Measurements from ENCODE around the gene LNX2.

The LNX2 gene

DNA sequence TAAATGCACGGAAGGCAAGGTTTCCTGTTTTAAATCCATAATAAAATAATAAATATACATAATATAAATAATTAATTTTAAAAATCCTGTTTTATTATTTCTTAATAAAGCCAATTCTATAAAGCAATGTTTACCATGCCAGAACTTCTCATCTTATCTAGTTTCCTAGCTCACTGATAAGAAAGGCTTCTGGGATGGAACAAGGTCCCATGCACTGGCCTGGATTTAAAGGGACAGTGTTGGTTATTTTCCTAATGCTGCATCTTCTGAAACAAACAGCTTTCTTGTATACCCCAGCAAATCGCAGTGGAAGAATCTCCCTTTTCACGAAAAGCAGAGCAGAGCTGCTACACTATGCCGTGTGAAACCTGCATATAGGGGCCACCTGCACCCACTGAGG, 68.8 kb downstream of the LNX2 start:
- no peak for DNase-seq

DNA sequence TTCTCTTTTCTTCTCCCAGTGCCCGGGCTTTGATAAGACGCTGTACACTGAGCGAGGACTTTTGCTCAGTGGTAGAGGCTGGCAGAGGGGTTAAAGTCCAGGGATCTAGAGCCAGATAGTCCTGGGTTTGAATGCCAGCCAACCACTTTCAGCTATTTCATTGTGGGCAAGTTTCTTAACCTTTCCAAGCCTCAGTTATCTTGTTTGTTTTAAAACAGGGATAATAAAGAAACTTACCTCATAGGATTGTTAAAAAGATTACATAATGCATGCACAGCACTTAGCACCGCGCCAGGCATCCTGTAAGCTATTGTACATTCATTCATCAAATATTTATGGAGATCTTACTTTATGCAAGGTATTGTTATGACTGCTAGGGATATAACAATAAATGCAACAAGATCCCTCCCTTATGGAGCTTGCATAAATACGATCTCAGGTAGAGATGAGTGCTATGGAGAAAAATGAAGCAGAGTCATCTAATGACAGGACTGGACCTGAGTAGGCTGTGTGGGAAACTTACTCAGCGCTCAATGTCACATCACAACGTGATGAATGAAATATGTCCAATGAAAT, 70.8 kb downstream of the LNX2 start:
- no peak for DNase-seq

DNA sequence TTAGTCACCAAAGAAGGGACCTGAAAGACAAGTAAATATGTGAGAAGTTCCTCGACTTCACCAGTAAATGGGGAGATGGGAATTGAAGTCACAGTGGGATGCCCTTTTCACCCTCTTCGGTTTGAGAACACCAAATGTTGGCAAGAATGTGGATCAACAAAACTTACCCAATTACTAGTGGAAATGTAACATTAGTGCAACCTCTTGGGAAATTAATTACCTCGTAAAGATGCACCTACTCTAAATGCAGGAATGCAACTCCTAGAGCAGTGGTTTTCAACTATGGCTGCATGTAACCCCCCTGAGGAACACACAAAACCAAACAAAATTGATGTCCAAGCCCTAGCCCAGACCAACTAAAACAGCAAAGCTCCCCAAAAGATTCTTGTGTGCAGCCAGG, 78.1 kb downstream of the LNX2 start:
- DNase-seq, result no peak

DNA sequence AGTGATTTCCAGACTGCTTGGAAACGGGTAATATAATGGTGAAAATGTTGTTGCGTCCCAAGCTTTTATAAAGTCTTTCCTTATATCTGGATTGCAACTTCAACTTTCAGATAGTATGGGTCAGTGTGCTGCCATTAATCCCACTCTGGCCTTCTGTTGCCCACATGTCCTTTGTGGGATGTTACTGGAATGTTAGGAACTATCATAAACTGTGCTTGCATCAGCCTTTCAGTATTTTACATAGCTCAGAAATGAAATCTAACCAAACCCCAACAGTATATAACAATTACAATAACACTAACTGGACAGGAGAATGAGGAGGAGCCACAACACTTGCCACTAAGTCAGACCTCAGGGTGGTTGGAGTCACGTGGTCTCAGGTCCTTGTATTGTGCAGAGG, 78.9 kb downstream of the LNX2 start:
- DNase-seq, result no peak

DNA sequence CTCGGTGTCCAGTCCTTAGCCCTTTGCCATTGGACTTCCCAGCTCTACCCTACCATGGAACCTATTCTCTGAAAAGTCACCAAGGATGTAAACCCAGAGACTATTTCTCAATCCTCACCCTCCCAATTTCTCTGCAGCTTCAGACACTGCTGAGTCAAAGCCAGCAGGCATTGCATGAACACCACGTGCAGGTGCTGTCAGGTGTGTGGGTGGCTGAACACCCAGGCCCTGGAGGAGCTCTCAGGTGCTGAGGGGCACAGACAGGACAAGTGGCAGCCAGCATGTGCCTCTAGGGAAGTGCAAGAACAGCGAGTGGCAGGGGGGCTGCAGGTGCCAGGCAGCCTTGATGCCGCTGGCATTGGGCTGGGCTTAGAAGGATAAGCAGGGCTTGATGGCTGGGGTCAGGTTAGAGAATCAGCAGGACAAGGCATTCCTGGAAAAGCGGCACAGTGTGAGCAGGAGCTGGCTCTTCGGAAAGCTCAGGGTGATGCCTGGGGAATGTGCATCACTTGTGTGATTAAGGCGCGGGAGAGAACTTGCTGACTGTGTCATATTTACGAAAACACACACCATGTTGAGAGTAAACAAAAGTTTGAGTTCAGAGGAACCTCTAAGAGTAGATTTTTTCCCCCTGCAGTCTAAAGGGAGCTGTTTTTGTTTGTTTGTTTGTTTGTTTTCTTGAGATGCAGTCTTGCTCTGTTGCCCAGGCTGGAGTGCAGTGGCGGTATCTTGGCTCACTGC, 83.8 kb downstream of the LNX2 start:
- DNase-seq, result no peak

DNA sequence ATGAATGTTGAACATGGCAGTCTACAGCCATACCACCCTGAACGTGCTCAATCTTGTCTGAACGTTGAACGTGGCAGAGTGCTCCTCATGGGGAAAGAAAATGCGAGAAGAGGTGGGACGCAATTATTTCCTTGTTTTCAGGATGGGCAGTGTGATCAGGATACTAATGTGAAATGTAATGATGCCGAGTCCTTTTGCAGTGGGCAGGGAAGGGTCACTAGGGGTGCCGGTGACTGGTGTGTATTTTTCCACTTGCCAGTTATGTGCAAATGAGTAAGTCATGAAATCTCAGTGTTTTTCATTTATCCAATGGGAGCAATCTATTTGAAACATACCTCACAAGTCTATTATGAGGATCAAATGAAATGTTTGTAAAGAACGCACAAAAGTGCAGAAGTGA, 84.8 kb downstream of the LNX2 start:
- no peak for DNase-seq

DNA sequence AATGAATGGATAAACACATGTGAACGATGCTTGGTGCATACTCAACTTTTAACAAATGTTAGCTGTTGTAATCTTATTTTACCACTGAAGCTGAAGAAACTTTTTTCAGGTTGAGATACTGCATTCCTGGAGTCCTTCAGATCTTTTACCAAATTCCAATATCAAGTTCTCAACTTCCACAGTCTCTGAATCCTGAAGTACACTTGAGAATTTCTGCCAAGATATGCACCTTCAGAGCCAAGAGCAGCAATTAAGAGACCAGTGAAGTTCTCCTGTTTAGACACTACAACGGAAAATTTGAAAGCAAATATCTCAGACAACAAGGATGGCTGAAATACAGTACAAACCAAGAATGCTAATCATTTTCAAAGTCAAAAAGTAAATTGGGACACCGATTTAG, 85.3 kb downstream of the LNX2 start:
- DNase-seq, result no peak

DNA sequence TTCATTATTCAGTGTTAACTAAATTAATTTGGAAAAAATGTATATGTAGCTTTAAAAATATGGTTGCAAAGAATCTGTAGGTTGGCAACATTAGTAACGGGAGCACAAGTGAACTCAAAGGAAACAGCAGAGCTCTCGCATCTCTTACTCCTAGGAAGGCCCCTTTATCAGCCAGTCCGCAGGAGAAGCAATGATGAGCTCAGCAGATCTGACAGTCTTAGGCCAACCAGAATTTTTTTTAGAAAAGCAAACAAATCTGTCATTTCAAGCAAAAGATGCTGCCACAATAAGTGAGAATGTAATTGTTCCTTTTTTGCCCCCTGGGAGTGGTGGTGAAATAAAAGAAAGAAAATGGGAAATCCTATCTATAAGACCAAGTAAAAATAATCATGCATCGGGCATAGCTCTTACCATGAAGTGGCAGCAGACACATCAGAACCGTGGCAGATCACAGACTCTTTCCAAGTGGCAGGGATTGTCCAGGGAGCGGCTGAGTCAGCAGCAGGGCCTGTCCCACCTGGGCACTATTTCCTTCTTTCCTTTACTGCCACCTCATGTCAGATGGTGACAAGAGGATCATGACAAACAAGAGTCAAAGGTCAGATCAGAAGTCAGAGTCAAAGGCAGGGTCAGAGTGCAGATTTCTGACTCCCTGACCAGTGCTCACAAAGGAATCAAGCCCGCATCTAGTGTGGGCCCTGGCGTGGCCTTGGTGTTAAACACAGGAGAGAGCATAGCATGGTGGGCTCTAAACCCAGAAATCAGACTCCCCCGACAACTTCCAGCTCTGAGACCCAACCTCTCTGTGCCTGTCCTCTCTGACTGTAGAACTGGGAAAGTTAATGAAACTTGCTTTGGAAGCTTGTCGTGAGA, 86.0 kb downstream of the LNX2 start:
- DNase-seq, result no peak

DNA sequence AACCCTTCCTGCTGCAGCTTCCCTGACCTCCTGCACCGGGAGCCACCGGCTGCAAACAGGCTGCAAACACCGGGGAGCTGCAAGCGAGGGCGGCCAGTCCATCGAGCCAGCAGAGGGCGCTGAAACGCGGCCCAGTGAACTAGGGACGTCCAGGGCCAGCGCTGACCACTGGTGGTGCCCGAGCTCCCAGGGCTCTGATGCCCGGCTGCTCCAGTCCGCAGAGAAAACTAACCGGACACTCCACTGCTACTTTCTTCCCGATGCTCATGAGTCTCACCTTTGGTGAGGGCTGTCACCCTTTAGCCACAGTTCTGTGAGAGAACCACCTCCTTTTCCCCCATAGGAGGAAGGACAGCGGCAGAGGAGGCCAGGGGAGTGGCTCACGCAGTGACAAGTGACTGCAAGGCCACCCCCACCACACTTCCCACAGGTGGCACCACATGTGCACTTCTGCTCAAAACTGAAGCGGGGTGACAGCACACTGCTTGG, 87.1 kb downstream of the LNX2 start:
- peak; percentile 81 for DNase-seq

DNA sequence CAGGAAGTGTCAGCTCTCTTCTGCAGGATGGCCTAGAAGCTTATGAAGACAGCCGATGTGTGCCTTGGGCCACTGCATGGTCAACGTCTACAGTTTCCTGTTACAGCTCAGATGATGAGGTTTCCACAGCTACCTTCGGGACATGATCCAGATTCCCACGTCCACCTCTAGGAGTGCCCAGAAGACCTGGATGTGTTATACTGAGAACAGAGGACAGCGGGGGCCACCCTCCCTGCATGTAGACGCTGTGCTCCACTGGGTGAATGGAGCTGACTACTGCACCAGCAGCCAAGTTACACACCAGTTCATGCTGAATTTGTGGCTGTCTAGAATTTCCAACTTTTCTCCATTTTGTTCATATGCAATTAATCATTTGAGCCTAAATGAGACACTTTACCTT, 91.4 kb downstream of the LNX2 start:
- no peak for DNase-seq

DNA sequence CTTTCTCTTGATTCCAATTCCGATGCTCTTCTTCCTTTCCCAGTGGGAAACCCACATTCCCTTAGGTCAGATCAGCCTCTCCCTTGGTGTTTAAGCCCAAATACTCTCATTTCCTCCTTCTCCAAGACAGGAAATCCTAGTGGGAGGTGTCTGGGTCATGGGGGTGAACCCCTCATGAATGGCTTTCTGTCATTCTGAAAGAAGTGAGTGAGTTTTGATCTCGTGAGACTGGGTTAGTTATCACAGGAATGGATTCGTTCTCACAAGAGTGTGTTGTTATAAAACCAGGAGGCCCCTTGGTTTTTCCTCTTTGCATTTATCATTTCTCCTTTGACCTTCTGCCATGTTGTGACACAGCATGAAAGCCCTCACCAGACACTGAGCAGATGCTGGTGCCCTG, 93.8 kb downstream of the LNX2 start:
- no peak for DNase-seq

DNA sequence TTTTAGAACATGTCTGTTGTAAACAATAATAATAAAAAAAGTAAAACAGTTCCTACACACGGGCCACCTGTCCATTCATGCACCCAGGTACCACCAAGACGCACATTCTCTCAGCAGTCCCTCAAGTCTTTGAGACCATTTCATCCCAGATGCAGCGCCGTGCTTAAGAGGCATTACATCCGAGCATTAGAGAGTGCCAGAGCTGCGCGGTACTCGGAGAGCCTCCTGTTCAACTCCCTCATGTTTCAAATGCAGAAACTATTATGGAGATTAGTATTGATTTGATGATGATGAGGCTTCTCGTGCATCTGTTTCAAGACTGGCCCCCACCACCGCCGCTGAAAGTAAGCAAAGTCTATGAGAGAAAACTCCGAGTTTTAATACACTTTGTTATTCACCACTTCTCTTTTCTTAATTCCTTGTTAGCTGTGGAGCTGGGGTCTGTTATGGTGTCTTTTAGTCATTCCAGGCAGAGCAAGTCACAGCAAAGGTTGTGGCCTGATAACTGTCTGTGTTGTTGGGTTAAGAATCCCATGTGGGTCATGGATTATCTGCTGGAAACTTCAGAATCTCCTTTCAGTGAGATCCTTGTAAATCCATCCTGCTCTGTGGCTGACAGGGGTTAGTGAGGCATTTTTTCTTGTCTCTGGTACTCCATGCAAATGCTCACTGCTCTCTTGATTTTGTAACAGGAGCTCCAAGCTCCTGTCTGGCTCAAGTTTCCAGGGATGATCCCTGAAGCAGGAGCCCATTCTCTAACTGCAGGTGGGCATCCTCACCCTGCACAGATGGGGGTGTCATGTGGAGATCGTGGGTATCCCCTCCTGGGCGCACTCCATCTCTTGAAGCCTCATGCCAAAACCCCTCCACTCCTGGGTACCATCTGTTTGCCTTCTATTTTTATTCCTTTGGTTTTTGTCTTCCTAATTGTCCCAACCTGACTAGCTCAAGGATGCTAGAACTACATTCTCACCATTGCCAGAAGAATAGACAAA, 95.1 kb downstream of the LNX2 start:
- peak; percentile 37 for DNase-seq

DNA sequence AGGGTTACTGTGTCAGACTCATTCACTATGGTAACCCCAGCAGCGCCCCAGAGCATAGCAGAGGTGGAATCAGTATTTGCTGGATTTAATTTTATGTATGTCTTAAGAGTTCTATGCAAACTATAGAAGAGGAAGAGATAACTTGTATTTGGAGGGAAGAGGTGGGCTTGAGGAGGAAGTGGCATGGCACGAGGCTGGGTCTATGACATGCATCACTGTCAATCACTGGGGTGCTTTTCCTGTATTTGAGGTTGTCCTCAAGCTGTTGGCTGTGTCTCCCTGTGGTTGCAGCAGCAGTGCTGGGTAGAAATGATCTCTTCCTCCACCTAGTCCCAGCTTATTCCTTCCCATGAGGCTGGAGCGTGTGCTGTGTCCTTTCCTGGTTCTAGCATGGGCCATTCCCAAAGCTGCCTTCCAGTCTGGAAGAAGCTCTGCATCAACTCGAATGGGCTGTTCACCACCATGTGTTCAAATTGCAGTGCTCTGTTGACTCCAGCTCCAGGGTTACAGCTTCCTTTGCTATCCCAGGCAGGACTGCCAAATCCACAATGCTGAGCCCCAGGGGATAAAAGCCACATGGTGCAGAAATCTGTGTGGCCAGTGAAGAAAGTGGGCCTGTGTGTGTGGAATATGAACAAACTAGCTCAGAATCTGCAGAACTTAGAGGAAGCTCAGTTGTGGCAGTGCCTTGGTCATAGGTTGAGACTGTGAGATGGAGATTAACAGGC, 96.8 kb downstream of the LNX2 start:
- DNase-seq, result no peak

DNA sequence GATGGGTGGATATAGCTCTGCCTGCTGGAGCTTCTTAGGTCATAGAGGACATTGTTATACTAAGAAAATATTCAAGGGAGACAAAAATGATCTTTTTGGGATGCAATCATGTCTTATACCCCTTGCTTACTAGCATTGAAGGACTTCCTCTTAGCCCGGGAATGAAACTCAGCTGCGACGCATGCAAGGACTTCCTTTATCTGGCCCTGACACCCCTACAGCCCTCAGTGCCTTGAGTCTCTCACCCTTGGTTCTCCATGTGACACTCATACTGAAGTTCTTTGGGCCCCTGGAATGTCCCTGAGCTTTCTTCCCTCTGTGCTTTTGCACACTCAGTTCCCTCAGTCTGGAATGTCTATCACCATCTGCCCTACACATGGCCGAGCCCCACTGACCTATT, 97.5 kb downstream of the LNX2 start:
- no peak for DNase-seq

DNA sequence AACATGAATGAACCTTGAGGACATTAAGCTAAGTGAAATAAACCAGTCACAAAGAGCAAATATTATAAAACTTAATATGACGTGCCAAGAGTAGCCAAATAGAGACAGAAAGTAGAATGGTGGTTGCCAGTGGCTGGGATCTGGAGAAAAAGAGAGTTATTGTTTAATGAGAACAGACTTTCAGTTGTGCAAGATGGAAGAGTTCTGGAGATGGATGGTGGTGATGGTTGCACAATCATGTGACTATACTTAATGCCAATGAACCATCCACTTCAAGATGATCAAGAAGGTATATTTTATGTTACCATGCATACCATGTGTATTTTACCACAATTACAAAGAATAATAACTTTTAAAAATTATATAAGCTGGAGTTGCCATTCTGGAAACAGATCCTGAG, 104.2 kb downstream of the LNX2 start:
- DNase-seq, result no peak

DNA sequence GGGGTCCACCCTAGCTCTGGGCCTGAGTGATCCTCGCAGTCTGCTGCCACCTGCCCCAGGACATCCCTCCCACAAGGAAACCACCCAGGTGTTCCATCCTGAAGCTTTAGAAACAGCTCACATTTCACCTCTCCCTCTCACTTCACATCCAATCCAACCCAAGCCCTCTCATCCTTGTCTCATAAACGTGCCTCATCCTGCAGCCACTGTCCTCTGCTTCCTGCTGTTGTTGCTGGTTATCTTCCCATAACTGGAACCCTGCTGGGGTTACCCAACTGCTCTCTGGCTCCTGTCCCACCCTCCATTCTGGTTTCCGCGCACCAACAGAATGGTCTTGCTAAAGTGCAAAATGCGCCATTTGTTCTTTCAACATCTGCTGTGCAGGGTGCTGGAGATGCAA, 110.2 kb downstream of the LNX2 start:
- DNase-seq, result no peak

DNA sequence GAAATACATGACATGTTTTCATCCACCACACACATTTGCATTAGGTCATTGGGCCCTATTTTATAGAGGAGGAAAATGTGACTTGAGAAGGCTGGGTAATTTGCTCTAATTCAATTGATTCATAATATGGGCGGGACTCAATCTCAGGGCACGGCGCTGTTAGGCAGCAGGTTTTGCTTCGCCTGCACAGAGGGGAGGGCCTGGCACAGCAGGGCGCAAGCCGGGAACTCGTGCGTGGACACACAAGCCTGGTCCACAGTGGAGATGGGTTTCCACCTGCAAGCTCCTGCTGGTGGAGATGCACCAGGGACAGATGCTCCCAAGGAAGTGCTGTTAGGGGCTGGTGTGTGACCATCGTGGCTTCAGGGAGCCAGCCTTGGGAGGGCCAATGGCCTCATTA, 111.5 kb downstream of the LNX2 start:
- no peak for DNase-seq

DNA sequence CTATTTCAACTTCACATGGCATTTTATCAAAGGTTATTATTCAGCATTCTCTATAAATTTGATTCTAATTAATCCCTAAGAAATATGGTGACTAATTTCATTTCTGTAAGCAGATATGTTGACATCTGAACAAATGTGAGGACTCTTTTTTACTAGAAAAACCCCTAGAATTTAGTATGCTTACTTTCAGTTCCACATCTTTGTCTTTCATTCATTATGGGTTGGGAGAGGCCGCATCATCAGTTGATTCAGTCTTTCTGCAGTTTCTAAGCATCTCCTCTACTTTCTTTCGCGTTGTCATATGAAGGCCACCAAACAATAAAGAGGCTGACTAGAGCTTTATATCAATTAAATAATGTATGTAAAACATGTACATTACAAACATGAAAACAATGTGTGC, 114.5 kb downstream of the LNX2 start:
- DNase-seq, result no peak

DNA sequence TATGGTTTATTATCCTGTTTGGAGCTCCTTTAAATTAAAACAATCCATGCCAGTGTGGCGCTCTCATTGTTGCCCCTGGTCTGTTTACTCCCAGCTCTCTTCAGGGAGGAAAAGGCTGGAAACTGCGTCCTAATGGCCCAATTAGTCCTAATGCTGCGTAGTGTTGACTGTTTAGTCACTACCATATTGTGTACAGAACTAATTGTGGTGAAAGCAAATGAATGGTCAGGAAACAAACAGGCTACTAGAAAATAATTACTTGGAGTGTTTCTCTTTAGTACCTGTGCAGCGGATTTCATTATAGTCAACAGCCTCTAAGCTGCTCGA, 115.5 kb downstream of the LNX2 start:
- DNase-seq, result no peak

DNA sequence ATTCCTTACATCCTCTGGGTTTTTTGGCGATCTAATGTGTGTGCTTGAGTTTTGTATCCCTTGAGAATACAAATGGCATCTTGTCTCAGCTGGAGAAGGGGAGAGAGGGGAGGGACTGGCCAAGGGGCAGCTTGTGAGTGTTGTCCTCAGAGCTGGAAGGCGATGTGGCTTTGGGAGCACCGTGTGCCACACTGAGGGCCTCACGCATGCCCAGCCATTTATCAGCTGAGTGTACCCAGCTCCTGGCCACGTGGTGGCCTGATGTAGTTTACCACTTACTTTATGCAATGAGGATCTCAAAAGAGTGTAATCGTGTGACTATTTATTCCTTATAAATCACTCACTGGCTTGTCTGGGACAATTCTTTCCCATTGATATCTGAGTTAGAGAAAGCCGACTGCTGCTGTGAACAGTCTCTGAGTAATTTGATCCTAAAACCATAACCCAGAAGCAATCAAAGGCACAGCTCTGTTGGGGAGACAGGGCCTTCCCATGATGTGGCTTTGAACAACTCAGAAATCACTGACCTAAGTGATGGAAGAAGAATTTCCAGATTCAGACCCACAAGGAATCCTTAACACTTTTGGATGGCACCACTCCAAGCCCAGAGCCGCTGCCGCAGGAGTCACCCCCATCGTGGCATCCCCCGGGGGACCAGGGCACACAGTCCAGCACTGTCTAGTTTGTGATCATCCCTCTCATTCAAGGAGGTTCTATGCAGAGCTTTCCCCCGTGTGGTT, 116.0 kb downstream of the LNX2 start:
- no peak for DNase-seq

DNA sequence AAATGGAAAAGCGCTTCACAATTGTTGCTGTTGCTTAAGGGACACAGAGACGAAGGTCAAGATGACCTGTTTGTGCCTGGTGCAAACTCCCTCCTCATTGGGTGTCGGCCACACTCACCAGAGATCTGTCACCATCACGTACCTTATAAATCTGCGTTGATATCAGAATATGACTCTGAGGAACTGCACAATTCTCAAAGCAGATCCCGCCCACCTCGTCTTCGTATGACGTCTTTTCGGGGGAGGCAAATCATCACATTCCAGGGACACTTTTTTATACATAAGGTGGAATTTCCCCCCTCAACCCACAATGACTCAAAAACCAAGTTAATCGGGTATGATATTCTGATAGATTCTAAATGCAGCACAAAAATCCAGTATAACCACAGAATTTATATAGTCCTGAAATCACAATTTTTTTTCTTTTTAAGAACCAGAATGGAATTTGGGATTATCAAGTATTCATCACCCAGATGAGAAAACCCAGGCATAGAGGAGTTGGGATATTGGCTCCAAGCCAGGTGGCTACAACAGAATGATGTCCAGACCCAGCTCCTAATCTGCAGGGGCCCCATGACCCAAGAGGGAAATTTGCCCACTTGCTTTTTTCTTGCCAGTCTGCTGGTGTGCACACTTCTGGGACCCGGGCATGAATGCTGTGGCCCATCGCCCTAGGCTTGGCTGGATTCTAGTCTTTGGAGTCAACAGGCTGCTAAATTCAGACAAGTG, 119.4 kb downstream of the LNX2 start:
- DNase-seq, result no peak

Measured in NCI-H82 (cell line).